Activated T-cell treated with anti-CD3 and anti-CD28 coated beads, Interleukin-2, amount 50 U/mL, for 24 hours (primary cell): ENCODE measurements around the gene EIF4EBP3.
"Not testable (repeated sequence)": the region's sequence is repeated elsewhere in the genome, so short reads cannot be mapped to it uniquely, and the experiment has no call there.

Experiments
- DNase-seq: peaks from one replicate; pipeline ENCODE4 v3.0.0-alpha.2; 2020
- H3K27ac Mint-ChIP-seq: 2 replicates; pipeline ENCODE4 v1.8.0; 2020; ENCODE audit warnings: mild to moderate bottlenecking, mixed read lengths
- H3K27me3 Mint-ChIP-seq: 2 replicates; pipeline ENCODE4 v1.8.0; 2020; ENCODE audit warnings: mixed read lengths
- H3K36me3 Mint-ChIP-seq: 2 replicates; pipeline ENCODE4 v1.8.0; 2020; ENCODE audit warnings: low read depth, mixed read lengths
- H3K4me1 Mint-ChIP-seq: 2 replicates; pipeline ENCODE4 v1.8.0; 2020; ENCODE audit warnings: low read depth, mixed read lengths
- H3K4me3 Mint-ChIP-seq: 2 replicates; pipeline ENCODE4 v1.8.0; 2020; ENCODE audit warnings: mild to moderate bottlenecking, moderate library complexity, mixed read lengths
- H3K9me3 Mint-ChIP-seq: 2 replicates; pipeline ENCODE4 v1.8.0; 2020; ENCODE audit warnings: mixed read lengths

The EIF4EBP3 gene

DNA sequence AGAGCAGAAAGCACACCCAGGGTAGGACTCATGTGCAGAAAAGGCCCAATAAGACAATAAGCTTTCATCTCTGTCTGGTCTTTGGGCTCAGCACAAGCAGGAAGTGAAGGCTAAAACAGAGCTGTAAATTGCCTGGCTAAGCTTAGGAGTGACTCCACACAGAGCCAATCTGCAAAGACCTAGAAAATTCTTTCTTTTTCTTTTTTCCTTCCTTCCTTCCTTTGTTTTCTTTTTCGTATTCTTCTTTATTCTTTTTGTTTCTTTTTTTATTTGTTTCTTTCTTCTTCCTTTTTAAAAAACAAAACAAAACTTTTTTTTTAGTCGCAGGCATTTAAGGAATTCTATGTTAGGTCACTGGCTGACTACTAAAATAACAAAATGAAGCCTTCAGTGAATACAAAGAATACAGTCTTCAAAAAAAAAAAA lies 29.3 kb downstream of the EIF4EBP3 start:
- H3K4me1 Mint-ChIP-seq, result peaks cover 4% of the 10 kb centered on the region
- H3K36me3 Mint-ChIP-seq, result no peaks in the 10 kb centered on the region
- no peak for DNase-seq
- no peak overlapping the region for H3K27ac Mint-ChIP-seq
- H3K27me3 Mint-ChIP-seq, result peaks cover 2% of the 10 kb centered on the region
- H3K4me3 Mint-ChIP-seq, result no peak overlapping the region
- H3K9me3 Mint-ChIP-seq, result no peaks in the 10 kb centered on the region

DNA sequence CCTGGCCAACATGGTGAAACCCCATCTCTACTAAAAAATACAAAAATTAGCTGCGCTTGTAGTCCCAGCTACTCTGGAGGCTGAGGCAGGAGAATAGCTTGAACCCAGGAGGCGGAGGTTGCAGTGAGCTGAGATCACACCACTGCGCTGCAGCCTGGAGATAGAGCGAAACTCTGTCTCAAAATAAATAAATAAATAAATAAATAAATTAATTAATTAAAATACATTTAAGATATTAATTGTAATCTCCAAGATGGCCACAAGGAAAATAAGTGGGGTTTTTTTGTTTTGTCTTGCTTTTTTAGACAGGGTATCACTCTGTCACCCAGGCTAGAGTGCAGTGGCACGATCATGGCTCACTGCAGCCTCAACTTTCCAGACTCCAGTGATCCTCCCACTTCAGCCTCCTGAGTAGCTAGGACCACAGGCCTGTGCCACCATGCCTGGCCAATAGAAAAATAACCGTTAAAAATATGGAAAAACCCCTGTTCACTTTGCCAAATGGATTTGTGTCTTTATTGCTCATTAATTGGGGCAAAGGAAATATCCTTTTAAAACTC lies 31.8 kb downstream of the EIF4EBP3 start:
- not testable (repeated sequence) for H3K27ac Mint-ChIP-seq, H3K4me3 Mint-ChIP-seq, H3K4me1 Mint-ChIP-seq, H3K36me3 Mint-ChIP-seq, H3K27me3 Mint-ChIP-seq, DNase-seq, H3K9me3 Mint-ChIP-seq

DNA sequence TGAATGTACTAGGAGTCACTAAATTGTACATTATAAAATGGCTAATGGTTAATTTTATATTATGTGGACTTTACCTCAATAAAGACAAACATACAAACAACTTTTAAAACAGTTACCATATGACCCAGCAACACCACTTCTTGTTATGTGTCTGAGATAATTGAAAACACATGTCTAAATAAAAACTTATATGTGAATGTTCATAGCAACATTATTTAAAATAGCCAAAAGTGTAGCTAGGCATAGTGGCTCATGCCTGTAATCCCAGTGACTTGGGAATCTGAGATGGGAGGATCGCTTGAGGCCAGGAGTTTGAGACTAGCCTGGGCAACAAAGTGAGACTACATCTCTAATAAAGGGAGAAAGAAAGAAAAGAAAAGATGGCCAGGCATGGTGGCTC lies 40.0 kb downstream of the EIF4EBP3 start:
- DNase-seq, result no peak
- H3K4me3 Mint-ChIP-seq, result no peak overlapping the region
- no peak overlapping the region for H3K27ac Mint-ChIP-seq
- no peaks in the 10 kb centered on the region for H3K4me1 Mint-ChIP-seq
- peaks cover 3% of the 10 kb centered on the region for H3K27me3 Mint-ChIP-seq
- H3K36me3 Mint-ChIP-seq, result no peaks in the 10 kb centered on the region
- H3K9me3 Mint-ChIP-seq, result peaks cover 2% of the 10 kb centered on the region

DNA sequence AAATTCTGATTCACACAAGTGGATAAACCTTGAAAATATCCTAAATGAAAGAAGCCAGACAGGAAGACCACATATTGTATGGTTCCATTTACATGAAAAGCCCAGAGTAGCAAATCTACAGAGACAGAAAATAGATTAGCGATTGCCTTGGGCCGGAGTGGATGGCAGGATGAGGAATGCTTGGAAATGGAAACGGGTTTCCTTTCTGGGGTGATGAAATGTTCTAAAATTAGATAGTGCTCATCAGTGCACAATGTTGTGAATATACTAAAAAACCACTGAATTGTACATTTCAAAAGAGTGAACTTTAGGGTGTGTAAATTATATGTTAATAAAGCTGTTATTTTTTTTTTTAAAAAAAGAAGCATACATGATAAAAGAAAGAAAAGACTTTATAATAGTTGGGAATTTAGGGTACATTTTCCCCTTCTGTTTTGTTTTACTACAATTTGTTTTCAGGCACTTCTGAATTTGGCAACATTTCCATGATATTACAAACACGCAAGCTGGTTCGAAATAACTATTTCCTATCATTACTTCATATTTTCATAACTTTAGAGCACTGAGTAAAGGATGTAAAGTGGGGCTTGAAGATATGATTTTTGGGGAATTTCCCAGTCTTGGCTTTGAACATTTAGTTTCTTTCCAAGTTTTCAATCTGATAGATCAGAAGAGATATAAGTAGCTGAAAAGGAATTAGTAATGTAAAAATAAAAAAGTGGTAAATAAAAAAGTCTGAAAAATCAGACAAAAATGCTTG lies 41.0 kb downstream of the EIF4EBP3 start:
- Mint-ChIP-seq H3K4me1 (no peaks in the 10 kb centered on the region), H3K4me3 (no peak overlapping the region)

DNA sequence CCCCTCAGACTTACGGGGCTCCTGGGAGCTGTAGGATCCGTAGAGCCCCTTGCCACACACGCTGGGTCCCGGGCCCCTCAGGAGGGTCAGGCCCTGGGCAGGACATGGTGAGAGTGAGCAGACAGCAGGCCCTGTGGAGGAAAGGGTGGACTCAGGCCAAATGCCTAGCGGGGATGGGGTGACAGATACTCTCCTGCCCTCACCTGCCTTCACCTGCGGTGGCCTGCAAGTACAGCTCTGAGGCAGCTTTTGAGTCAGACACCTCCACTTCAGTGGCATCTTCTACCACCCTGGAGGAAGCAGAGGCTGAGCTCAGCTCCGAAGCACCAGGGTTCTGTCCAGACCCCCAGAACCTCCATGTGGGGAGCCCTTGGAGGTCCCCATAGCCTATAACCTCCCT lies 43.4 kb downstream of the EIF4EBP3 start:
- H3K27me3 Mint-ChIP-seq, result peaks cover 3% of the 10 kb centered on the region
- no peaks in the 10 kb centered on the region for H3K4me1 Mint-ChIP-seq
- DNase-seq, result no peak
- H3K4me3 Mint-ChIP-seq, result no peak overlapping the region
- H3K27ac Mint-ChIP-seq, result no peak overlapping the region
- no peaks in the 10 kb centered on the region for H3K9me3 Mint-ChIP-seq
- no peaks in the 10 kb centered on the region for H3K36me3 Mint-ChIP-seq

More for the DNA sequence above, 41.0 kb downstream of the EIF4EBP3 start:
- DNase-seq, result no peak
- Mint-ChIP-seq H3K27ac (no peak overlapping the region), H3K36me3 (no peaks in the 10 kb centered on the region), H3K9me3 (no peaks in the 10 kb centered on the region), H3K27me3 (peaks cover 4% of the 10 kb centered on the region)

DNA sequence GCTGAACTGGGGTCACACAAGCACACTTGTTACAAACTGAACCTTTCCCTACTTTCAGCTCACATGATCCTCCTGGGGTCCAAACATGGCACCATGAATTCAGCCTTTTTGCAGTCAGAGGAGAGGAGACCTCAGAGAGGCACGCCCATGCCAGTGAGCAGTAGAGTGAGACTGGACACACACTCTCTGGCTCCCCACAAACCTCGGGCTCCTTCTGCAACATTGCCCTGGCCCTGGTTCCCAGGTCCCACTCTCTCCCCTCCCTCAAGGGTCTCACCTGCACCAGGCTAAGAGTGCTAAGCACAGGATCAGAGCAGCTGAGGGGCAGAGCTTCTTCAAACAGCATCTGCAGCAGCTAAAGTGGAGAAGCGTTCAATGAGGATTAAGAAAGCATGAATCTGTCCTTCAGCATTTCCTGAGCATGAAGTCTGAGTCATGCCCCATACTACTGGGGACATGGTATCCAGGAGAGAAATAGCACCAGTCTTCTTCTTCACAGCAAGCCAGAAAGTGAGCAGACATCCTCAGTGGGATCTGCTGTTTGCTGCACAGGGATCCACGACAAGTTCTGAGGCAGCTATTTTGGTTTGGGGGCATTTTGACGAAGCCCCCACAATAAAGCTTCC lies 44.4 kb downstream of the EIF4EBP3 start:
- H3K27me3 Mint-ChIP-seq, result peaks cover 6% of the 10 kb centered on the region
- DNase-seq, result no peak
- H3K36me3 Mint-ChIP-seq, result no peaks in the 10 kb centered on the region
- H3K4me1 Mint-ChIP-seq, result no peaks in the 10 kb centered on the region
- H3K9me3 Mint-ChIP-seq, result no peaks in the 10 kb centered on the region
- H3K27ac Mint-ChIP-seq, result no peak overlapping the region
- no peak overlapping the region for H3K4me3 Mint-ChIP-seq

DNA sequence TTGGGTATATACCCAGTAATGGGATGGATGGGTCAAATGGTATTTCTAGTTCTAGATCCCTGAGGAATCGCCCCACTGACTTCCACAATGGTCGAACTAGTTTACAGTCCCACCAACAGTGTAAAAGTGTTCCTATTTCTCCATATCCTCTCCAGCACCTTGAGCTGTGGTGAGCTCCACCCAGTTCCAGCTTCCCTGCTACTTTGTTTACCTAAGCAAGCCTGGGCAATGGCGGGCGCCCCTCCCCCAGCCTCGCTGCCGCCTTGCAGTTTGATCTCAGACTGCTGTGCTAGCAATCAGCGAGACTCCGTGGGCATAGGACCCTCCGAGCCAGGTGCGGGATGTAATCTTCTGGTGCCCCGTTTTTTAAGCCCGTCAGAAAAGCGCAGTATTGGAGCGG lies 45.6 kb downstream of the EIF4EBP3 start:
- H3K4me3 Mint-ChIP-seq, result peak overlapping the region; percentile 15

DNA sequence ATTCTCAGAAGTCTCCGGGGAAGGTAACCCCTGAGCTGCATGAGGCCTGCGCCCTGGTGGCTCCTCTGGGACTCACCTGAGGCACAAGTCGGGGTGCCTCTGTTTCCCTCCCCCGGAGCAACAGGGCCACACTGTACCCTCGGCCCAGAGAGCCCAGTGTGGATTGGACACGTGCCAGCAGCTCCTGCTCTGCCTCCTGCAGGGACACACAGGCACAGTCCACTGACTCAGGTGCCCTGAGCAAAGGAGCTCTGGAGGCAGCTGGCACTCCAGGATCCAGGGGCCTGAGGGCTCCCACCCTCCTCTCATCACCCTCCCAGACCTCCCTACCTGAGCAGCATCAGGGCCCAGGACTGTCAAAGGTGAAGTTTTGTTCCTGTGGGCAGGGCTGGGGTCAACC lies 46.7 kb downstream of the EIF4EBP3 start:
- H3K9me3 Mint-ChIP-seq, result no peaks in the 10 kb centered on the region
- H3K27ac Mint-ChIP-seq, result no peak overlapping the region
- H3K4me1 Mint-ChIP-seq, result no peaks in the 10 kb centered on the region
- no peak for DNase-seq
- no peak overlapping the region for H3K4me3 Mint-ChIP-seq
- H3K36me3 Mint-ChIP-seq, result no peaks in the 10 kb centered on the region
- peaks cover 6% of the 10 kb centered on the region for H3K27me3 Mint-ChIP-seq

More for the DNA sequence above, 45.6 kb downstream of the EIF4EBP3 start:
- not testable (repeated sequence) for H3K27me3 Mint-ChIP-seq, DNase-seq, H3K27ac Mint-ChIP-seq, H3K4me1 Mint-ChIP-seq, H3K36me3 Mint-ChIP-seq, H3K9me3 Mint-ChIP-seq

DNA sequence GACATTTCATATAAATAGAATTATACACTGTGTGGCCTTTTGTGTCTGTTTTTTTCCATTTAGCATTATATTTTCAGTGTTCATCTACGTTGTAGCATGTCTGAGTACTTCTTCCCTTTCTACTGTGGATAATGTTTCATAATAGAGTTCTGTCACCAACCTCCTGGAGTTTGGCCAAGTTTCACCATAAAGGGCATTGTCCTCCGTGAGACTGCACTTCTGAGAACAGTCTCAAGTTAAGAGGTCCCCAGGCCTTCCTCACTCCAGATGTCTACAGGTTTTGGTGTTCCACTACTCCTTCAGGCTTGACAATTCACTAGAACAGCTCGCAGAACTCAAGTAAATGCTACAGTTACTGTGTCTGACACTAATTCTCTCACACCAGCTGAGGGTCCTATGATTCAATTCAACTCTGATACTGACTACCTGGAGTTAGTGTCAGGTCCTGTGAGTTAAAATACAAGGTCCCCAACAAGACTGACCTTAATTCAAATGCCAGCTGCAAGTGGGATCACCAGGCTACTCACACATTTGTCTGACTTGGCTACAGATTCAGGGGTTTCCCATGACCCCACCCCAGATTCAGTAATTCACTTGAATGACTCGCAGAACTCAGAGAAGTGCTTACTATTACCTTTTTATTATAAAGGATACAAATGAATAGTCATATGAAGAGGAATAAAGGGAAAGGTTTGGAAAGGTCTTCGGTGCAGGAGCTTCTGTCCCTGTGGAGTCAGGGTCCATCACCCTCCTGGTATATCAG lies 48.3 kb downstream of the EIF4EBP3 start:
- H3K27me3 Mint-ChIP-seq, result peaks cover 6% of the 10 kb centered on the region
- DNase-seq, result no peak
- no peak overlapping the region for H3K27ac Mint-ChIP-seq
- H3K4me1 Mint-ChIP-seq, result no peaks in the 10 kb centered on the region
- H3K4me3 Mint-ChIP-seq, result no peak overlapping the region
- no peaks in the 10 kb centered on the region for H3K9me3 Mint-ChIP-seq
- no peaks in the 10 kb centered on the region for H3K36me3 Mint-ChIP-seq

DNA sequence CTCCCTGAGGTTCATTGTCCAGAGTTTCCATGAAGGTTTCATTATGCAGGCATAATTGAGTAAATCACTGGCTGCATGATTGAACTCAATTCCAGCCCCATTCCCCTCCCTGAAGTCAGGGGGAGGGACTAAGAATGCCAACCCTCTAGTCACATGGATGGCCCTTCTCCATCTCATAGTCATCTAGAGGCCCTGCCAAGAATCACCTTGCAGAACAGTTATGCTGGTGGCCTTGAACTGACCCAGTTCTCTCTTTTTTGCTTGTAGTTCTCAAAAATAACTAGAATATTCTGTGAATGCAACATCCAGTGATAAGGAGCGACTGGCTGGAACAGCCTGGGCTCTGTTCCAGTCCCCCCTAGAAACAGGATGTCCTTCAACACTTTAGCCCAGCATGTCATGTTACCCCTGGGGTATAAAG lies 48.9 kb downstream of the EIF4EBP3 start:
- H3K9me3 Mint-ChIP-seq, result no peaks in the 10 kb centered on the region
- H3K36me3 Mint-ChIP-seq, result no peaks in the 10 kb centered on the region
- H3K27ac Mint-ChIP-seq, result no peak overlapping the region
- no peaks in the 10 kb centered on the region for H3K4me1 Mint-ChIP-seq
- H3K4me3 Mint-ChIP-seq, result no peak overlapping the region
- no peak for DNase-seq
- peaks cover 6% of the 10 kb centered on the region for H3K27me3 Mint-ChIP-seq

DNA sequence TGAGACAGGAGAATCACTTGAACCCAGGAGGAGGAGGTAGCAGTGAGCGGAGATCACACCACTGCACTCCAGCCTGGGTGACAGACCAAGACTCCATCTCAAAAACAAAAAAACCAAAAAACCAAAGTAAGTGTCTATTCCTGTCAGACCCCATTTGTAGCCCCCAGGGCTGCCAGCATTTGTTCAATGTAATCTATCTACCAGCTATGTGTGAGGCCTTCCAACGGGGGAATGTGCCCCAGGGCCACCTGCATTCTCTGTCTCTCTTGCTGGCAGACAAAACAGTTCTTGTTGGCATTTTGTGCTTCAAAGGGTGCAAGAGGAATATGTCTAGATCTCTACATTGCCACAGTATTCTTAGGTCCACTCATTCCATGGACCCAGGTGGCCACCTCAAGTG lies 51.4 kb downstream of the EIF4EBP3 start:
- Mint-ChIP-seq H3K4me1 (no peaks in the 10 kb centered on the region), H3K27me3 (peaks cover 2% of the 10 kb centered on the region), H3K36me3 (no peaks in the 10 kb centered on the region), H3K27ac (no peak overlapping the region), H3K4me3 (no peak overlapping the region), H3K9me3 (no peaks in the 10 kb centered on the region)
- no peak for DNase-seq
